ENCODE data around the gene OXSM. TPM values are rescaled to one million over a fixed set of nuclear protein-coding genes. Genes with fewer than 3 reads are reported as not detected.
A peak's percentile ranks its signal among the peaks of the same experiment; 100 is the strongest.

The OXSM gene
- total and polyA plus RNA-seq, 12 donors = 12.7 to 26.1 (median 16.1) TPM

- ATAC-seq = no peak
- H3K27ac ChIP-seq = peak overlapping the region; percentile 20 to 97 (median 91)
- WGBS, 2 donors = 0 to 1% methylated on average over 14 of the region's 14 CpGs
Observed at GRCh38 chr3:25782636-25782937, 7.3 kb upstream of the OXSM start.

GRCh38 chr3:25782938-25783660 is 6.8 kb upstream of the OXSM start, which contains the start of gene NGLY1:
Gene NGLY1, minus strand, starts transcription at chr3:25783443. Its CDS starts 53 bp downstream, at chr3:25783390.
- peak; percentile 81 to 88 for DNase-seq
- ATAC-seq = peak; percentile 96 to 99 (median 97)
- peaks cover 3 to 39% (median 22%) of the 10 kb centered on the region in 9 donors for H3K4me1 ChIP-seq
- no peaks in the 10 kb centered on the region for H3K27me3 ChIP-seq
- no peaks in the 10 kb centered on the region for H3K9me3 ChIP-seq
- peak in 5 of 9 donors; percentile 12 to 44 (median 34) for TF ChIP-seq CTCF (IDR thresholded peaks at IDR 0.05)
- peak within 1 kb of the TSS; percentile 49 to 97 (median 91) for H3K27ac ChIP-seq
- intact Hi-C loops (cut with DNase I) = loop anchor here in 5 of 10 donors (2.0 to 10.0 kb wide), 5 partner anchors 116 to 322 kb away; partner anchors contain the start of gene TOP2B (in 3 of the 5)
- H3K4me3 ChIP-seq = peak within 1 kb of the TSS; percentile 76 to 97 (median 92)
- 0 to 1% methylated on average over 49 to 66 of the region's 72 CpGs for WGBS, 2 donors
- peaks cover 0 to 5% (median 0%) of the 10 kb centered on the region in 9 donors for H3K36me3 ChIP-seq

More at GRCh38 chr3:25782636-25782937, 7.3 kb upstream of the OXSM start:
- intact Hi-C loops (cut with DNase I) = loop anchor here in 5 of 10 donors (2.0 to 10.0 kb wide), 5 partner anchors 115 to 322 kb away; partner anchors contain the start of gene TOP2B (in 3 of the 5)
- Histone ChIP-seq H3K4me3 (peak overlapping the region; percentile 76 to 97 (median 92)), H3K9me3 (no peaks in the 10 kb centered on the region), H3K27me3 (no peaks in the 10 kb centered on the region), H3K4me1 (peaks cover 3 to 39% (median 22%) of the 10 kb centered on the region in 9 donors), H3K36me3 (peaks cover 0 to 10% (median 4%) of the 10 kb centered on the region in 9 donors)
- no peak for TF ChIP-seq CTCF (IDR thresholded peaks at IDR 0.05)
- DNase-seq = no peak

GRCh38 chr3:25783661-25784512 is 6.0 kb upstream of the OXSM start:
- ATAC-seq (peak; percentile 46 to 81 (median 61)), DNase-seq (peak in 1 of 2 donors; percentile 52)
- Histone ChIP-seq H3K36me3 (no peaks in the 10 kb centered on the region), H3K27me3 (no peaks in the 10 kb centered on the region), H3K27ac (peak overlapping the region; percentile 49 to 97 (median 90)), H3K4me1 (peaks cover 3 to 45% (median 24%) of the 10 kb centered on the region in 9 donors), H3K9me3 (no peaks in the 10 kb centered on the region), H3K4me3 (peak overlapping the region; percentile 50 to 96 (median 92))
- TF ChIP-seq CTCF (IDR thresholded peaks at IDR 0.05) = no peak
- 19 to 21% methylated on average over 34 of the region's 34 CpGs for WGBS, 2 donors
- intact Hi-C loops (cut with DNase I) = loop anchor here in 5 of 10 donors (2.0 to 10.0 kb wide), 5 partner anchors 117 to 321 kb away; partner anchors contain the start of gene TOP2B (in 3 of the 5)

- no peak for TF ChIP-seq CTCF (IDR thresholded peaks at IDR 0.05)
- no peak overlapping the region for H3K27ac ChIP-seq
- ATAC-seq (no peak), DNase-seq (no peak)
- H3K4me1 ChIP-seq = peaks cover 3 to 49% (median 28%) of the 10 kb centered on the region in 9 donors
- H3K27me3 ChIP-seq = no peaks in the 10 kb centered on the region
- intact Hi-C loops (cut with DNase I) = loop anchor here in 6 of 10 donors (5.0 to 10.0 kb wide), 3 partner anchors 118 to 320 kb away; partner anchors contain the start of gene TOP2B (in 4 of the 6)
- H3K36me3 ChIP-seq = no peaks in the 10 kb centered on the region
- no peak overlapping the region for H3K4me3 ChIP-seq
- WGBS, 2 donors = 93 to 100% methylated on average over 1 of the region's 1 CpG
- no peaks in the 10 kb centered on the region for H3K9me3 ChIP-seq
Observed at GRCh38 chr3:25784971-25785370, 4.9 kb upstream of the OXSM start.
